HEK293 (cell line): Measurements from ENCODE around the gene NFXL1.

Experiments used
- HOXA7 ChIP-seq: sonication (generic); formaldehyde crosslinking; IDR thresholded peaks from 2 replicates; pipeline ENCODE4 v1.8.1; 2022; ENCODE audit warnings: missing genetic modification reagents, borderline replicate concordance
- ZBTB44 ChIP-seq: fragments of 450-650 bp; IDR thresholded peaks from 2 replicates; pipeline ENCODE4 v1.5.1; 2018; ENCODE audit warnings: missing biosample characterization, mild to moderate bottlenecking, missing genetic modification characterization
- ZNF133 ChIP-seq: fragments of 450-650 bp; formaldehyde crosslinking; IDR thresholded peaks from 2 replicates; pipeline ENCODE4 v1.5.1; 2016; ENCODE audit warnings: missing biosample characterization, missing genetic modification characterization
- ZNF398 ChIP-seq: fragments of 450-650 bp; formaldehyde crosslinking; IDR thresholded peaks from 2 replicates; pipeline ENCODE4 v1.5.1; 2017; ENCODE audit warnings: missing biosample characterization, missing genetic modification characterization
- ZNF600 ChIP-seq: fragments of 450-650 bp; formaldehyde crosslinking; IDR thresholded peaks from 2 replicates; pipeline ENCODE4 v1.5.1; 2016; ENCODE audit warnings: missing biosample characterization, missing genetic modification characterization
- ZNF791 ChIP-seq: fragments of 450-650 bp; formaldehyde crosslinking; IDR thresholded peaks from 2 replicates; pipeline ENCODE4 v1.5.1; 2016; ENCODE audit warnings: missing biosample characterization, missing genetic modification characterization
- TF ChIP-seq, protein P1 (sequence below): fragments of 450-650 bp; formaldehyde crosslinking; IDR thresholded peaks from 2 replicates; pipeline ENCODE4 v1.5.1; 2016; ENCODE audit warnings: missing biosample characterization, missing genetic modification characterization
- TF ChIP-seq, protein P2 (sequence below): fragments of 450-650 bp; formaldehyde crosslinking; IDR thresholded peaks from 2 replicates; pipeline ENCODE4 v1.5.1; 2016; ENCODE audit warnings: missing biosample characterization, missing genetic modification characterization

- TF ChIP-seq ZNF600 (tag by site-specific recombination) (no peak), HOXA7 (CRISPR knock-in tag) (no peak), ZBTB44 (no peak), ZNF133 (tag by site-specific recombination) (no peak), ZNF791 (no peak), ZNF398 (tag by site-specific recombination) (no peak)
- TF ChIP-seq, protein P1, sequence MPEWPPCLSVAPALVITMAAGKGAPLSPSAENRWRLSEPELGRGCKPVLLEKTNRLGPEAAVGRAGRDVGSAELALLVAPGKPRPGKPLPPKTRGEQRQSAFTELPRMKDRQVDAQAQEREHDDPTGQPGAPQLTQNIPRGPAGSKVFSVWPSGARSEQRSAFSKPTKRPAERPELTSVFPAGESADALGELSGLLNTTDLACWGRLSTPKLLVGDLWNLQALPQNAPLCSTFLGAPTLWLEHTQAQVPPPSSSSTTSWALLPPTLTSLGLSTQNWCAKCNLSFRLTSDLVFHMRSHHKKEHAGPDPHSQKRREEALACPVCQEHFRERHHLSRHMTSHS (tag by site-specific recombination) = no peak
- TF ChIP-seq, protein P2, sequence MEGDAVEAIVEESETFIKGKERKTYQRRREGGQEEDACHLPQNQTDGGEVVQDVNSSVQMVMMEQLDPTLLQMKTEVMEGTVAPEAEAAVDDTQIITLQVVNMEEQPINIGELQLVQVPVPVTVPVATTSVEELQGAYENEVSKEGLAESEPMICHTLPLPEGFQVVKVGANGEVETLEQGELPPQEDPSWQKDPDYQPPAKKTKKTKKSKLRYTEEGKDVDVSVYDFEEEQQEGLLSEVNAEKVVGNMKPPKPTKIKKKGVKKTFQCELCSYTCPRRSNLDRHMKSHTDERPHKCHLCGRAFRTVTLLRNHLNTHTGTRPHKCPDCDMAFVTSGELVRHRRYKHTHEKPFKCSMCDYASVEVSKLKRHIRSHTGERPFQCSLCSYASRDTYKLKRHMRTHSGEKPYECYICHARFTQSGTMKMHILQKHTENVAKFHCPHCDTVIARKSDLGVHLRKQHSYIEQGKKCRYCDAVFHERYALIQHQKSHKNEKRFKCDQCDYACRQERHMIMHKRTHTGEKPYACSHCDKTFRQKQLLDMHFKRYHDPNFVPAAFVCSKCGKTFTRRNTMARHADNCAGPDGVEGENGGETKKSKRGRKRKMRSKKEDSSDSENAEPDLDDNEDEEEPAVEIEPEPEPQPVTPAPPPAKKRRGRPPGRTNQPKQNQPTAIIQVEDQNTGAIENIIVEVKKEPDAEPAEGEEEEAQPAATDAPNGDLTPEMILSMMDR (tag by site-specific recombination) = no peak
Measured at GRCh38 chr4:47829438-47829837, 84.9 kb downstream of the NFXL1 start.
